ENCODE measurements around the gene ZDHHC9.

Gene ZDHHC9

GRCh38 chrX:129818123-129818522, 25.6 kb downstream of the ZDHHC9 start:
- no peak for DNase-seq

GRCh38 chrX:129813662-129814368, 29.9 kb downstream of the ZDHHC9 start:
- no peak for DNase-seq

GRCh38 chrX:129808829-129809796, 34.6 kb downstream of the ZDHHC9 start:
- no peak for DNase-seq

GRCh38 chrX:129808158-129808828, 35.4 kb downstream of the ZDHHC9 start:
- no peak for DNase-seq

GRCh38 chrX:129804806-129805205, 38.9 kb downstream of the ZDHHC9 start:
- DNase-seq = no peak

GRCh38 chrX:129802863-129803262, 40.8 kb downstream of the ZDHHC9 start:
- DNase-seq = no peak

- DNase-seq = no peak
Measured at GRCh38 chrX:129800186-129800585, 43.5 kb downstream of the ZDHHC9 start.

- peak in 1 of 2 experiments; percentile 37 for DNase-seq
Measured at GRCh38 chrX:129798888-129799287, 44.8 kb downstream of the ZDHHC9 start.

GRCh38 chrX:129798456-129798855, 45.2 kb downstream of the ZDHHC9 start:
- no peak for DNase-seq

- DNase-seq = no peak
Measured at GRCh38 chrX:129797251-129797906, 46.3 kb downstream of the ZDHHC9 start.

- DNase-seq = no peak
Measured at GRCh38 chrX:129795584-129795983, 48.1 kb downstream of the ZDHHC9 start.

- no peak for DNase-seq
Measured at GRCh38 chrX:129793604-129794191, 50.0 kb downstream of the ZDHHC9 start.

- no peak for DNase-seq
Measured at GRCh38 chrX:129792586-129793291, 50.9 kb downstream of the ZDHHC9 start.

- DNase-seq = no peak
Measured at GRCh38 chrX:129791961-129792570, 51.6 kb downstream of the ZDHHC9 start.

- DNase-seq = no peak
Measured at GRCh38 chrX:129791336-129791735, 52.4 kb downstream of the ZDHHC9 start.

GRCh38 chrX:129790808-129791207, 52.9 kb downstream of the ZDHHC9 start:
- DNase-seq = no peak

- no peak for DNase-seq
Measured at GRCh38 chrX:129790146-129790545, 53.5 kb downstream of the ZDHHC9 start.

GRCh38 chrX:129788527-129788926, 55.2 kb downstream of the ZDHHC9 start:
- no peak for DNase-seq

GRCh38 chrX:129787336-129788055, 56.2 kb downstream of the ZDHHC9 start:
- no peak for DNase-seq

- DNase-seq = no peak
Measured at GRCh38 chrX:129786210-129786651, 57.5 kb downstream of the ZDHHC9 start.

Data from stimulated activated CD4-positive, alpha-beta T cell treated with anti-CD3 and anti-CD28 coated beads, Interleukin-4, amount 100 ng/mL, for 4 hours (primary cell).